HL-60 (cell line): Measurements from ENCODE around the gene MEX3C.

Source experiments
- DNase-seq, 2 experiments: peaks; one replicate each; pipeline ENCODE4 v3.0.0-alpha.2; 2010 to 2020; ENCODE audit warnings: low read depth in 1 of 2, low spot score in 1 of 2
- H3K27ac ChIP-seq: fragments of 250-450 bp; sonication (Bioruptor Pico); replicated peaks from 2 replicates; pipeline ENCODE4 v1.5.1; 2020; ENCODE audit warnings: mild to moderate bottlenecking, moderate library complexity
- H3K27me3 ChIP-seq: fragments of 250-450 bp; sonication (Bioruptor Pico); 2 replicates; pipeline ENCODE4 v1.5.1; 2021; ENCODE audit warnings: mild to moderate bottlenecking, moderate library complexity; ENCODE audit not compliant: insufficient read depth, poor library complexity, severe bottlenecking
- H3K4me3 ChIP-seq: replicated peaks from 2 replicates; pipeline ENCODE4 v1.5.1; 2011; ENCODE audit warnings: mild to moderate bottlenecking, control low read depth, low read length; ENCODE audit not compliant: insufficient read depth
- CTCF ChIP-seq: IDR thresholded peaks from one replicate; pipeline ENCODE4 v1.5.1; 2011; ENCODE audit warnings: low read length, control low read depth, inconsistent platforms; ENCODE audit not compliant: insufficient read depth
- GABPA ChIP-seq: IDR thresholded peaks from 2 replicates; pipeline ENCODE4 v1.6.1; 2012; ENCODE audit warnings: low read depth
- POLR2AphosphoS5 ChIP-seq: IDR thresholded peaks from 2 replicates; pipeline ENCODE4 v1.6.1; 2012; ENCODE audit warnings: low read depth
- REST ChIP-seq: IDR thresholded peaks from 2 replicates; pipeline ENCODE4 v1.6.1; 2012; ENCODE audit warnings: low read depth; ENCODE audit not compliant: insufficient replicate concordance
- SPI1 ChIP-seq: IDR thresholded peaks from 2 replicates; pipeline ENCODE4 v1.6.1; 2012; ENCODE audit warnings: low read depth, mild to moderate bottlenecking, borderline replicate concordance

The MEX3C gene

DNA sequence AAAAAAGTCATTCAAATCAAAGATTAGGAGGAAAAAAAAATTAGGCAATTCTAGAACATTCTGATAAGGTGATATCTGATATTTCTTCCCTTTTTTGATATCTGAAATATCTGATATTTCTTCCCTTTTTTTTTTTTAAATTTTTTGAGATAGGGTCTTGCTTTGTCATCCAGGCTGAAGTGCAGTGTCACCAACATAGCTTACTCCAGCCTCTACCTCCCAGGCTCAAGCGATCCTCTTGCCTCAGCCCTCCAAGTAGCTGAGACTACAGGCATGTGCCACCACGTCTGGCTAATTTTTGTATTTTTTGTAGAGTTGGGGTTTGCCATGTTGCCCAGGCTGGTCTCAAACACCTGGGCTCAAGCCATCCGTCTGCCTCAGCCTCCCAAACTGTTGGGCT lies 33.9 kb downstream of the MEX3C start:
- Histone ChIP-seq H3K4me3 (no peak overlapping the region), H3K27me3 (no peaks in the 10 kb centered on the region), H3K27ac (no peak overlapping the region)
- no peak for DNase-seq
- no peak for TF ChIP-seq CTCF
- TF ChIP-seq GABPA = no peak
- TF ChIP-seq REST = no peak
- TF ChIP-seq POLR2AphosphoS5 = no peak

DNA sequence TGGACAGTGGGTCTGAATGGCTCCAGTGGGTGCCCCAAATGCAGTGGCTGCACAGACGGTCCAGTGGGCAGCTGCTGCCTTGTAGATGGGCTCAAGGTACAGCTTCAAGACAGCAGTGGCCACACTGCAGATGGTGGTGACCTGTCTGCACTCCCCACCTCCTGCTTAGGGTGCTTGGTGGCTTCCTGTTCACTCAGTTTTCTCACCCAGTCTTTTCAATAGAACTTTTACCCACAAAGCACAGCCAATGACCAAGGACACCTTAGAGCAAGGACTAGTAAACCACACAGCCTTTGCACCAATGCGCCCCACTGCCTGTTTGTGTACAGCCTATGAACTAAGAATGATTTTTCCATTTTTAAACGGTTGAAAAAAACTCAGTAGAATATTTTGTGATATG lies 34.9 kb downstream of the MEX3C start:
- Histone ChIP-seq H3K27ac (no peak overlapping the region), H3K4me3 (no peak overlapping the region), H3K27me3 (no peaks in the 10 kb centered on the region)
- no peak for DNase-seq
- TF ChIP-seq SPI1 (no peak), POLR2AphosphoS5 (no peak), GABPA (no peak), REST (no peak), CTCF (no peak)

- TF ChIP-seq REST (no peak), GABPA (no peak), SPI1 (no peak), CTCF (no peak), POLR2AphosphoS5 (no peak)
- Histone ChIP-seq H3K4me3 (no peak overlapping the region), H3K27ac (no peak overlapping the region), H3K27me3 (no peaks in the 10 kb centered on the region)
- DNase-seq = no peak
Observed at GRCh38 chr18:51160646-51161045, 36.8 kb downstream of the MEX3C start.
